ENCODE results near the gene CENPK.
"Not testable (repeated sequence)": the region's sequence is repeated elsewhere in the genome, so short reads cannot be mapped to it uniquely, and the experiment has no call there.

The CENPK gene

DNA sequence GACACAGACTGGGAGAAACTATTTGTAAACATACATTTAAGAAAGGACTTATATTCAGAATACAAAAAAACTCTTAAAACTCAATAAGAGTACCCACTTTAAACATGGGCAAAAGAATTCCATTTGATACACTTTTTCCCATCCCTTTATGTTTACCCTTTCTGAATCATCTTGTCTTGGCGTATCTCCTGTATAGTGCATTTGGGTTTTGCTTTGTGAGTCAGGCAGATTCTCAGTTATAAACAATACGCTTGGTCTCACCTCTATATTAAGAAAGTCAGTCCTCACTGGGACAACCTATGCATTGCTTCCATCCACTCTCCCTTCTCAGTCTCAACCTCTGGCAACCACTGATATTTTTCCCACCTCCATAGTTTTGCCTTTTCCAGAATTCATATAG lies 54.0 kb downstream of the CENPK start:
- H3K36me3 ChIP-seq (ENCODE audit: insufficient read depth, low read length): peaks cover 5% of the 10 kb centered on the region; the same call in 1 of the 2 replicates
- no peak overlapping the region for H3K4me3 ChIP-seq (ENCODE audit: low read depth, low read length)
- H3K27me3 ChIP-seq (ENCODE audit: insufficient read depth, low read length): no peaks in the 10 kb centered on the region
- H3K4me1 ChIP-seq (ENCODE audit: control insufficient read depth, insufficient read depth, low read length, unreplicated experiment): peaks cover 8% of the 10 kb centered on the region
- H3K79me2 ChIP-seq (ENCODE audit: control insufficient read depth, insufficient read depth, low read length, unreplicated experiment): no peaks in the 10 kb centered on the region
- H3K27ac ChIP-seq (ENCODE audit: low read depth, low read length): no peak overlapping the region
- no peak overlapping the region for H2AFZ ChIP-seq (ENCODE audit: low read length, unreplicated experiment)

DNA sequence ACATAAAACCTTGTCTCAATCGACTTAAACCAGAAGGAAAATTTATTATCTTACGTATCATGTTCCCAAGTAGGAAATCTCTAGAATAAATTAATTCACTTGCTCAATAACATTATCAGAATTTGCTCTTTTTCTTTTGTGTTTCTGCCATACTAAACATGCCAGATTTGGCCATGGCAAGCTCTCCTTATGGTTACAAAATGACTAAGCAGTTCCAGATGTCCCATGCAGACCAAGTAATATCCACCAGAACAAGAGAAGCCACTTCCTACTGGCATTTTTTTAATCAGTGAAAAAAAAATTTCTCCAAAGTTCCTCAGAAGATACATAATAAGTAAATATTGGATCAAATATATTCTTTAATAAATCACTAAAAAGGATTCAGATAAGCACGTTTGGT lies 56.0 kb downstream of the CENPK start:
- Histone ChIP-seq H3K4me3 (ENCODE audit: low read depth, low read length) (no peak overlapping the region), H3K36me3 (ENCODE audit: insufficient read depth, low read length) (peaks cover 7% of the 10 kb centered on the region; the same call in 1 of the 2 replicates), H3K4me1 (ENCODE audit: control insufficient read depth, insufficient read depth, low read length, unreplicated experiment) (peaks cover 8% of the 10 kb centered on the region), H2AFZ (ENCODE audit: low read length, unreplicated experiment) (peak overlapping the region; percentile 62), H3K27me3 (ENCODE audit: insufficient read depth, low read length) (no peaks in the 10 kb centered on the region), H3K27ac (ENCODE audit: low read depth, low read length) (peak overlapping the region; percentile 56), H3K79me2 (ENCODE audit: control insufficient read depth, insufficient read depth, low read length, unreplicated experiment) (no peaks in the 10 kb centered on the region)

GRCh38 chr5:65489119-65489518 lies 73.8 kb downstream of the CENPK start:
- H3K27ac ChIP-seq (ENCODE audit: low read depth, low read length): no peak overlapping the region
- H3K36me3 ChIP-seq (ENCODE audit: insufficient read depth, low read length): no peaks in the 10 kb centered on the region
- H3K4me1 ChIP-seq (ENCODE audit: control insufficient read depth, insufficient read depth, low read length, unreplicated experiment): no peaks in the 10 kb centered on the region
- H3K4me3 ChIP-seq (ENCODE audit: low read depth, low read length): no peak overlapping the region
- no peaks in the 10 kb centered on the region for H3K79me2 ChIP-seq (ENCODE audit: control insufficient read depth, insufficient read depth, low read length, unreplicated experiment)
- no peak overlapping the region for H2AFZ ChIP-seq (ENCODE audit: low read length, unreplicated experiment)
- H3K27me3 ChIP-seq (ENCODE audit: insufficient read depth, low read length): no peaks in the 10 kb centered on the region

- H3K27ac ChIP-seq (ENCODE audit: low read depth, low read length); H3K36me3 ChIP-seq (ENCODE audit: insufficient read depth, low read length); H3K4me1 ChIP-seq (ENCODE audit: control insufficient read depth, insufficient read depth, low read length, unreplicated experiment): not testable (repeated sequence)
Observed at GRCh38 chr5:65488038-65488687, 74.8 kb downstream of the CENPK start.

DNA sequence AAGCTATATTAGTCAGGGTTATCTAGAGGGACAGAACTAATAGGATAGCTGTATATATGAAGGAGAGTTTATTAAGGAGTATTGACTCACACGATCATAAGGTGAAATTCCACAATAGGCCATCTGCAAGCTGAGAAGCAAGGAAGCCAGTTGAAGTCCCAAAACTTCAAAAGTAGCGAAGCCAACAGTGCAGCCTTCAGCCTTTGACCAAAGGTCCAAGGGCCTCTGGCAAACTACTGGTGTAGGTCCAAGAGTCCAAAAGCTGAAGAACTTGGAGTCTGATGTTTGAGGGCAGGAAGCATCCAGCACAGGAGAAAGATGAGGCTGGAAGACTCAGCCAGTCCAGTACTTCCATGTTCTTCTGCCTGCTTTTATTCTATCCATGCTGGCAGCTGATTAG lies 76.2 kb downstream of the CENPK start:
- not testable (repeated sequence) for H3K4me1 ChIP-seq (ENCODE audit: control insufficient read depth, insufficient read depth, low read length, unreplicated experiment); H3K79me2 ChIP-seq (ENCODE audit: control insufficient read depth, insufficient read depth, low read length, unreplicated experiment); H3K4me3 ChIP-seq (ENCODE audit: low read depth, low read length); H3K27me3 ChIP-seq (ENCODE audit: insufficient read depth, low read length); H2AFZ ChIP-seq (ENCODE audit: low read length, unreplicated experiment); H3K27ac ChIP-seq (ENCODE audit: low read depth, low read length); H3K36me3 ChIP-seq (ENCODE audit: insufficient read depth, low read length)

More at GRCh38 chr5:65488038-65488687, 74.8 kb downstream of the CENPK start:
- not testable (repeated sequence) for H3K4me3 ChIP-seq (ENCODE audit: low read depth, low read length); H2AFZ ChIP-seq (ENCODE audit: low read length, unreplicated experiment); H3K79me2 ChIP-seq (ENCODE audit: control insufficient read depth, insufficient read depth, low read length, unreplicated experiment); H3K27me3 ChIP-seq (ENCODE audit: insufficient read depth, low read length)

- H3K36me3 ChIP-seq (ENCODE audit: insufficient read depth, low read length): no peaks in the 10 kb centered on the region
- H2AFZ ChIP-seq (ENCODE audit: low read length, unreplicated experiment): no peak overlapping the region
- H3K27me3 ChIP-seq (ENCODE audit: insufficient read depth, low read length): no peaks in the 10 kb centered on the region
- no peak overlapping the region for H3K4me3 ChIP-seq (ENCODE audit: low read depth, low read length)
- H3K4me1 ChIP-seq (ENCODE audit: control insufficient read depth, insufficient read depth, low read length, unreplicated experiment): peaks cover 5% of the 10 kb centered on the region
- H3K27ac ChIP-seq (ENCODE audit: low read depth, low read length): no peak overlapping the region
- H3K79me2 ChIP-seq (ENCODE audit: control insufficient read depth, insufficient read depth, low read length, unreplicated experiment): peaks cover 4% of the 10 kb centered on the region
Observed at GRCh38 chr5:65485405-65485804, 77.6 kb downstream of the CENPK start.

GRCh38 chr5:65483546-65484346 lies 79.2 kb downstream of the CENPK start:
- Histone ChIP-seq H3K27ac (ENCODE audit: low read depth, low read length) (peak overlapping the region; percentile 90), H3K27me3 (ENCODE audit: insufficient read depth, low read length) (no peaks in the 10 kb centered on the region), H3K36me3 (ENCODE audit: insufficient read depth, low read length) (no peaks in the 10 kb centered on the region), H3K79me2 (ENCODE audit: control insufficient read depth, insufficient read depth, low read length, unreplicated experiment) (peaks cover 18% of the 10 kb centered on the region), H3K4me1 (ENCODE audit: control insufficient read depth, insufficient read depth, low read length, unreplicated experiment) (peaks cover 13% of the 10 kb centered on the region), H2AFZ (ENCODE audit: low read length, unreplicated experiment) (peak overlapping the region; percentile 58), H3K4me3 (ENCODE audit: low read depth, low read length) (peak overlapping the region; percentile 87)

DNA sequence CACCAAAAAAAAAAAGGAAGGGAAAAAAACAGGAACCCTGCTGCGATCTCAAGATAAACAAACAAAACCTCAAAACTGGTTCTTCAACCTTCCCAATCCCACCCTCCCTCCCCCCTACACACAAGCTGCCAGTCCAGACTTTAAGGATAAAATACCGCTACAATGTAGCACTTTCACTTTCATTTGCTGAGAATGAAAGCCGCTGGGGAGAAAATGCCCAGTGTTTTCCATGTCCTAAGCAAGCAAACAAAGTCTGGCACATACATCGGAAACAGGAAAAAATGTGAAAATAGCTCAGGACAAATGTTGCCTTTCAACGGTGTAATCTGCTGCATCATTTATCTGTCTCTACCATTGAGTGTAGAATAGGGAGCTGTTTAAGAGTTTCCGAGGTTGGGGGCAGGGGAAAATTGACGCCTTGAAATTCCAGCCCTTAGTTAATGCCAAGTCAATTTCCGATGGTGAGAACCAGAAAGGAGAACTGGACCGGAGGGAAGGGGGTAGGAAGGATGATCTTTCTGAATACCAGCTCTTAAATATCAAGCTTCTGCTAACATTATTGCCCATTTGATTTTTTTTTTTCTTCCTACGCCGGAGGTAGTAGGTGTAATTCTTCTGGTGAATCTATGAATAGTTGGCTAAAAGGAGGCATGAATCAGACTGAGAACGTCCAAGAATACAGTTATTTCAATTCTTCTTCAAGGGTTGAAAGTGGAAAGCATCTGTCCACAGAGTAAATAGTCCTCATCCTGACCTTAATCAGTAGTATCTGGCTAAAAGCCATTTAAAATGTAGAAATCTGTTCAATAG lies 80.0 kb downstream of the CENPK start:
- Histone ChIP-seq H3K4me3 (ENCODE audit: low read depth, low read length) (peak overlapping the region; percentile 87), H3K36me3 (ENCODE audit: insufficient read depth, low read length) (no peaks in the 10 kb centered on the region), H3K79me2 (ENCODE audit: control insufficient read depth, insufficient read depth, low read length, unreplicated experiment) (peaks cover 26% of the 10 kb centered on the region), H3K4me1 (ENCODE audit: control insufficient read depth, insufficient read depth, low read length, unreplicated experiment) (peaks cover 21% of the 10 kb centered on the region), H3K27ac (ENCODE audit: low read depth, low read length) (peak overlapping the region; percentile 90), H3K27me3 (ENCODE audit: insufficient read depth, low read length) (no peaks in the 10 kb centered on the region), H2AFZ (ENCODE audit: low read length, unreplicated experiment) (peak overlapping the region; percentile 58)

GRCh38 chr5:65482296-65482735 lies 80.7 kb downstream of the CENPK start:
- Histone ChIP-seq H3K36me3 (ENCODE audit: insufficient read depth, low read length) (no peaks in the 10 kb centered on the region), H3K4me3 (ENCODE audit: low read depth, low read length) (peak overlapping the region; percentile 87), H2AFZ (ENCODE audit: low read length, unreplicated experiment) (peak overlapping the region; percentile 47), H3K27me3 (ENCODE audit: insufficient read depth, low read length) (no peaks in the 10 kb centered on the region), H3K4me1 (ENCODE audit: control insufficient read depth, insufficient read depth, low read length, unreplicated experiment) (peaks cover 24% of the 10 kb centered on the region), H3K79me2 (ENCODE audit: control insufficient read depth, insufficient read depth, low read length, unreplicated experiment) (peaks cover 32% of the 10 kb centered on the region), H3K27ac (ENCODE audit: low read depth, low read length) (peak overlapping the region; percentile 90)

GRCh38 chr5:65481635-65482295 lies 81.2 kb downstream of the CENPK start, which contains the start of gene ADAMTS6:
Gene ADAMTS6 (minus strand): TSS chr5:65481920. CDS start chr5:65473673, 8,247 bp downstream.
- H3K27ac ChIP-seq (ENCODE audit: low read depth, low read length): peak within 1 kb of the TSS; percentile 90
- H3K27me3 ChIP-seq (ENCODE audit: insufficient read depth, low read length): no peaks in the 10 kb centered on the region
- H3K79me2 ChIP-seq (ENCODE audit: control insufficient read depth, insufficient read depth, low read length, unreplicated experiment): peaks cover 38% of the 10 kb centered on the region
- H3K4me3 ChIP-seq (ENCODE audit: low read depth, low read length): peak within 1 kb of the TSS; percentile 87
- H3K4me1 ChIP-seq (ENCODE audit: control insufficient read depth, insufficient read depth, low read length, unreplicated experiment): peaks cover 26% of the 10 kb centered on the region
- H3K36me3 ChIP-seq (ENCODE audit: insufficient read depth, low read length): no peaks in the 10 kb centered on the region
- peak within 1 kb of the TSS; percentile 63 for H2AFZ ChIP-seq (ENCODE audit: low read length, unreplicated experiment)
